Prostate gland (tissue), 2 donors: ENCODE measurements around the gene COX6B1.

Experiments
- CTCF ChIP-seq, 4 experiments: fragments of 200-600 bp in 2 of 4; fragments of 450-650 bp in 2 of 4; sonication (generic) in 2 of 4; IDR thresholded peaks; 1 replicate in 3 of 4; 2 replicates in 1 of 4; pipeline ENCODE4 v1.5.1; 2016 to 2019; ENCODE audit warnings: antibody characterized with exemption in 4 of 4, mild to moderate bottlenecking in 2 of 4, moderate library complexity in 2 of 4
- POLR2A ChIP-seq: fragments of 450-650 bp; IDR thresholded peaks from one replicate; pipeline ENCODE4 v1.6.1; 2016; ENCODE audit warnings: antibody characterized with exemption, mild to moderate bottlenecking
- POLR2AphosphoS5 ChIP-seq: sonication (generic); formaldehyde crosslinking; IDR thresholded peaks from one replicate; pipeline ENCODE4 v1.6.1; 2017; ENCODE audit warnings: antibody characterized with exemption

- TF ChIP-seq POLR2AphosphoS5 = no peak
- no peak for TF ChIP-seq CTCF (IDR thresholded peaks at IDR 0.05)
- TF ChIP-seq POLR2A = no peak
These were observed 10.0 kb downstream of the COX6B1 start for GRCh38 chr19:35657904-35658700.
